Stomach (tissue), 4 donors: ENCODE results near the gene DIS3L2.

Experiments used
- EP300 ChIP-seq: sonication (generic); formaldehyde crosslinking; IDR thresholded peaks from one replicate; pipeline ENCODE4 v1.6.1; 2017; ENCODE audit warnings: antibody characterized with exemption
- POLR2A ChIP-seq, 4 donors: fragments of 450-650 bp; IDR thresholded peaks; one replicate each; pipeline ENCODE4 v1.6.1; 2016; ENCODE audit warnings: antibody characterized with exemption in 4 of 4, control low read depth in 2 of 4, mild to moderate bottlenecking in 1 of 4, moderate library complexity in 1 of 4
- TF ChIP-seq, protein P1 (sequence below), 7 experiments: fragments of 450-650 bp in 4 of 7; fragments of 200-600 bp in 3 of 7; sonication (generic) in 3 of 7; IDR thresholded peaks; one replicate each; pipeline ENCODE4 v1.5.1; 2016 to 2019; ENCODE audit warnings: antibody characterized with exemption in 7 of 7, control low read depth in 2 of 7, mild to moderate bottlenecking in 1 of 7

DNA sequence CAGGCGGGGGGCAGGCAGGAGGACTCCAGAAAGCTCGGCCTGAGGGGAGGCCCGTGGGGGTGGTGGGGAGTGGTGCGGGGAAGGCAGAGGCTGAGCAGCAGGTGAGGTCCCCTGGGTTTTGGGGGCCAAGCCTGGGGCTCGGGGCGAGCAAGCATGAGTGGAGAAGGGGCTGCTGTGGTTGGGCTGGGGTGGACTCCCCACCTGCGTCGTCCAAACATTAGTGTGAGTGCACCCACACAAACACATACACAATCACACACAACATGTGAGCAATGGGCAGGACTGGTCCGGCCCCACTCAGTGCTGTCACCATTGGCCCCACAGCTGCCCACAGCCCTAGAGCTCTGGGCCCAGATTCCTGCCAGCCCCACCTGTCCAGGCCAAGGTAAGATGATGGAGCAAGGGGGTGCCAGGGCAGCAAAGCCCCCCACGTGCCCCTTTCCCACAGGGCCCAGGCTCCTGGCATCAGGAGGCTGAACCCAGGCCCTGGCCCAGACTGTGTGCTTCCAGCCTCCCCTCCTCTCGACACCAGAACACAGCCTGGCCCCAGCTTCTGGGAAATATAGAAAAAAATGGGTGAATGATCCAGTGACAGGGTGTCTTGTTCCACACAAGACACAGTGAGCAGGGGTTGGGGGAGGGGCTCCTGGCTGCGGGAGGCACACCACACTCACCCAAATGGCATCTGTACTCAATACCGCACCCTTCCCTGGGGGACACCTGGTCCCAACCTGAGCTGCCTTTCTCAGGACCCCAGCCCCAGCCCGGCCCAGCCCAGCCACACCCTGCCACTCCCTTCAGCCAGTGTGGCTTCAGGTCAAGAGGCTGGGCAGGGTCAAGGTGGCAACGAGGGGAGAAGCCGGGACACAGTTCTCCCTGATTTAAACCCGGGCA, 416.6 kb downstream of the DIS3L2 start:
- TF ChIP-seq, protein P1, sequence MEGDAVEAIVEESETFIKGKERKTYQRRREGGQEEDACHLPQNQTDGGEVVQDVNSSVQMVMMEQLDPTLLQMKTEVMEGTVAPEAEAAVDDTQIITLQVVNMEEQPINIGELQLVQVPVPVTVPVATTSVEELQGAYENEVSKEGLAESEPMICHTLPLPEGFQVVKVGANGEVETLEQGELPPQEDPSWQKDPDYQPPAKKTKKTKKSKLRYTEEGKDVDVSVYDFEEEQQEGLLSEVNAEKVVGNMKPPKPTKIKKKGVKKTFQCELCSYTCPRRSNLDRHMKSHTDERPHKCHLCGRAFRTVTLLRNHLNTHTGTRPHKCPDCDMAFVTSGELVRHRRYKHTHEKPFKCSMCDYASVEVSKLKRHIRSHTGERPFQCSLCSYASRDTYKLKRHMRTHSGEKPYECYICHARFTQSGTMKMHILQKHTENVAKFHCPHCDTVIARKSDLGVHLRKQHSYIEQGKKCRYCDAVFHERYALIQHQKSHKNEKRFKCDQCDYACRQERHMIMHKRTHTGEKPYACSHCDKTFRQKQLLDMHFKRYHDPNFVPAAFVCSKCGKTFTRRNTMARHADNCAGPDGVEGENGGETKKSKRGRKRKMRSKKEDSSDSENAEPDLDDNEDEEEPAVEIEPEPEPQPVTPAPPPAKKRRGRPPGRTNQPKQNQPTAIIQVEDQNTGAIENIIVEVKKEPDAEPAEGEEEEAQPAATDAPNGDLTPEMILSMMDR (IDR thresholded peaks at IDR 0.05), result no peak
- TF ChIP-seq EP300 (no peak), POLR2A (IDR thresholded peaks at IDR 0.05) (no peak)
